NCI-H82 treated with DMSO at 0.1 percent for 48 hours (cell line): ENCODE measurements around the gene RUNDC1.
A peak's percentile ranks its signal among the peaks of the same experiment; 100 is the strongest.

Experiments used
- DNase-seq: peaks from one replicate; lab custom pipeline; 2025; ENCODE audit not compliant: unreplicated experiment; lab: John Stamatoyannopoulos, UW

RUNDC1 gene

DNA sequence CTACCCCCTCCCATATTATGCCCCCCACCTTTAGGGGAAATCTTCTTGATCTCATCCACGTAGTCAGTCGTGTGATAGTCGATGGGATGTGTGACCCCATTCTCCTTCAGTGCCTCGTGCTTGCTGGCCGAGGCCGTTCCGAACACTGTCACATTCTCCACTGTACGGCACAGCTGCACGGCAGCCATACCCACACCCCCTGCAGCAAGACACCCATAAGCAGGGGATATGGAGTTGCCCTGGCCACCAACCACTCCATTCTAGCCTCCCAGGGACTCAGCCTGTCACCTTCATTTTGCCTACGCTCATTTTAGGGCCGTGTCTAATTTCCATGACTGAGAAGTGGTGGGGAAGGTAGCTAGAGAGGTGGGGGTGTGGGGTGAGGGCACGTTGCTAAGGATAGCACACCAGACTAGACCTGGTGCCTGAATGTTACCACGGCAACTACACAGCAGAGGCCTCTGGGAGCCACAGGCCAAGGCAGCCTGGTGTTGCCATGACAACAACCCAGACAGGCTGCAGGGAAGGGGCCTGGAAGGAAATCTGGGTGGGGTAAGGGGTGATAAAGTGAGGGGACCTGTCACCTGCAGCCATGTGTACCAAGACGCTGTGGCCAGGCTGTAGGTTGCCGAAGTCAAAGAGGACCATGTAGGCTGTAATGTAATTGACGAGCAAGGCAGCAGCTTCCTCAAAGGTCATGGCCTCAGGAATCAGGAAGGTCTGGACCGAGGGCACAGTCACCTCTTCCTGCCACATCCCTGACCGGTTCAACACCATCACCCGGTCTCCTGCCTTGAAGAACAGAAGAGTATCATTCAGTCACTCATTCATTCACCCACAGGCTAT lies 37.9 kb downstream of the RUNDC1 start:
- DNase-seq, result no peak

DNA sequence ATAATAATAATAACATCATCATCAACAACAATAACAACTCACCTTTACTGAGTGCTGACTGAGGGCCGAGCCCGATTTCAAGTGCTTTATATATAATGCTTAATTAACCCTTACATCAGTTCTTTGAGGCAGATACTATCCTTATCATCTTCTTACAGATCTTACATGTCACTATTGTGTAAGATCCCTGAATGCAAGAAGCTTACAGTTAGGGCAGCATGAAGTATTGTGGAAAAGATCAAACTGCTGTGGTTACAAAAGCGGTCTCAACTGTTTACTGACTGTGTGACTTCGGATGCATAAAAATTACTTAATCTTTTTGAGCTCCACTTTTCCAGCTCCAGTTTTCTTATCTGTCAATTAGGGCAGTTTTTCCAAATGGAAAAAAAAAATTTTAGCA lies 38.6 kb downstream of the RUNDC1 start:
- DNase-seq, result no peak

DNA sequence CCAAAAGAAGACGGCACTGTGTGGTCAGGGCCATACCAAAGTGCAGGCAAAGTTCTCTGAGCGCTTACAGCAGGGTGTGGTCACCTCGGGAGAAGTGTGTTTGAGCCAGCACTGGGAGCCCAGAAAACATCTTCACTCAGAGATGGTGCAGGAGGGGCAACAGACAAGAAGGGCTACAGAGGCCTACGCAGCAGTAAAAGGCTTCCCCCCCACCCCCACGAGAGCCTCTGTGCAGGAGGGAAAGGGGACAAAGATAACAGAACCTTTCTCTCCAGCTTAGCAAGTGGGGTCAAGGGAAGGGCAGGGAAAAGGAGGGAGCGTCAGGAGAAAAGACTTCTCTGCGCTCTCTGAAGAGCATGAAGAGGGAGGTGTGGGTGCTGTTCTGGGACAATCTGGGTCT lies 39.1 kb downstream of the RUNDC1 start:
- DNase-seq, result no peak

DNA sequence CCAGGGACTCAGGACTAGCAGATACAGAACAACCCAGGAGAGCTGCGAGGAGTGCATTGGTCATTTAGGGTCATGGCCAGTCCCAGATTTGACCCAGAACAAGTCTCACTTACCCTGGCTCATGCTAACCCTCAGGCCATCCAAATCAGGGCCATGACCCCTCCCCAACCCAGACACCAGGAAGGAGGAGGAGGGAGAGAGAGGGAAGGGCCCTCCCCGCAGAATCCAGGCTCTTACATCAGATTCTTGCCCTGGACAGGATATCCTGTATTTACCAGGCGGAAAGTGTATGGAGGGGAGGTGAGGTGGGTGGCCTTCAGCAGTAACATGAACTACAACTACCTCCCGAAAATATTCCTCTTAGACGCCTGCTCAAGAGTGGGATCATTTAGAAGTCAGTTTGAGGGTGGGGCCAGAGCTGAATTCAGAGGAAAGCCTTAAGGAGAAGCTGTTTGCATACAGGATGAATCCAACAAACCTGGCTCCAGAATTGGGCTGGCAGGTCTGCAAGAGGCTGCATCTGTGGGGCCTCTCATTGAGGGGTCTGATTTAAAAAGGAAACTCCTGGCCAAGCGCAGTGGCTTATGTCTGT lies 39.8 kb downstream of the RUNDC1 start:
- DNase-seq, result no peak

DNA sequence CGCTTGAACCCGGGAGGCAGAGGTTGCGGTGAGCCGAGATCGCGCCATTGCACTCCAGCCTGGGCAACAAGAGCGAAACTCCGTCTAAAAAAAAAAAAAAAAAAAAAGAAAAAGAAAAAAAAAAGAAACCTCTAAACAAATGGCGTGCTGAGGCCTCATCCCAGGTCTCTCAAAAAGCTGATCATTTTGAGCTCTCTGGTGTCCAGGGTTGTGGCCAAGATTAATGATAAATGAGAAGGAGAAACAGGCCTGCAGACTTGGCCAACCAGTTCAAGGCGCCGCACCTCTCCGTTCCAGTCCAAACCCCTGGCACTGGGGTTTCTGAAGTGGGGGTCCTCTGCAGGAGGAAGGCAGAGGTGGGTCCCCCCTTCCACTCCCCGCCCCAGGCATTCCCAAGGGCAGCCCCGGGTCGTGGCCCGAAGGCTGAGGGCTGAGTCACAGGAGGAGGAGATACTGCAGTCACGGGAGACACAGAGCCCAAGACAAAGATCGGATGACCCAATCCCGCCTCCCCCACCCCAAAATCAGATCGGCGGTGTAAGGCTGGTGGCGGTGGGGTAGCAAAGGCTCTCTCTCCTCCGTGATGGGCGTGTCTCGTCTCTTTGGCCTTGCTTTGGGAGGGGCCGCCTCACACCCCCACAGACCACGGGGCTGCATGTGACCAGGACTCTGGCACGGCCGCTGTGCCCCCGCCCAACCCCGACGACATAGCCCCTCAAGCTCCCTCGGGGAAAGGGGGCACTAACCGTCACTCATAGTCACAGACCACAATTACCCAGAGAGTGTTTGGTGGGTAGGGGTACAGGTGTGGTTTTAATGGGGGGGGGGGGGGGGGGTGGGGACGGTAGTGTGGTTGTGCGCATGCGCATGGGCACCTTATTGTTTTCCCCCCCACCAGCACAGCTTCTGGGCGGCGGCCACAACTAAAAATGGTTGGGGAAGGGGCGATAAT lies 40.7 kb downstream of the RUNDC1 start:
- DNase-seq, result no peak

DNA sequence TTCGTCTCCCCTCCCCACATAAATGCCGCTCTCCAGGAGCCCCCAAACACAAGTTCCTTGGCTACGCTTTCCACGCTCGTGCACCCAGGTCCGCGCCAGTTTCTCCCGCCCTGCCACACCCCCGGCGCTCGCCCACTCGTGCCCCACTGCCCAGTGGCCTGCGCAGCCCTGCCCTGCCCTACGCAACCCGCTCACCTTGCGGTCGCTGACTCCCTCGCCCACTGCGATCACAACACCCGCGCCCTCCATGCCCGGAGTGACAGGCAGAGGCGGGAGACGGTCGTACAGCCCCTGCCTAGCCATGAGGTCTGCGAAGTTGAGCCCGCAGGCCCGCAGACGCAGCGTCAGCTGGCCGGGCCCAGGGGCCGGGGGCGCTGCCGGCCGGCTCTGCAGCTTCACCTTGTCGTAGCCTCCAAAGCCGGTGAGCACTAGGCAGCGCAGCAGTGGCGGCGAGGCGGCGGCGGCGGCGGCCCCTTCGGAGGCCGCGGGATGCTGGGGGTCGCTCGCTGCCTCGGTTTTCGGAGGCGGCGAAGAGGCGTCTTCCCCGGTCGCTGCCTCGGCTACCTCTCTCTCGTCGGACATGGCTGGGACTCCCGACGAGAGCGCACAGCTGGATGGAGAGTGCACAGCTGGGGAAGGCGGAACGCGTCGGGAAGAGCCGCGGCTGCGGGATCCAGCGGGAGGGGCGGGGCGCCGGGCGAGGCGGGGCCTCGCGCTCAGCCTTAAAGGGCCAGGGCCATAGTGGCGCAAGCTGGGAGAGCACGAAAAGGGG lies 41.6 kb downstream of the RUNDC1 start, which contains the start of gene VAT1:
VAT1 (minus strand) TSS at position 645 of the 772 bp plus-strand sequence; CDS start at position 582, 63 bp downstream.
- DNase-seq, result peak; percentile 67

DNA sequence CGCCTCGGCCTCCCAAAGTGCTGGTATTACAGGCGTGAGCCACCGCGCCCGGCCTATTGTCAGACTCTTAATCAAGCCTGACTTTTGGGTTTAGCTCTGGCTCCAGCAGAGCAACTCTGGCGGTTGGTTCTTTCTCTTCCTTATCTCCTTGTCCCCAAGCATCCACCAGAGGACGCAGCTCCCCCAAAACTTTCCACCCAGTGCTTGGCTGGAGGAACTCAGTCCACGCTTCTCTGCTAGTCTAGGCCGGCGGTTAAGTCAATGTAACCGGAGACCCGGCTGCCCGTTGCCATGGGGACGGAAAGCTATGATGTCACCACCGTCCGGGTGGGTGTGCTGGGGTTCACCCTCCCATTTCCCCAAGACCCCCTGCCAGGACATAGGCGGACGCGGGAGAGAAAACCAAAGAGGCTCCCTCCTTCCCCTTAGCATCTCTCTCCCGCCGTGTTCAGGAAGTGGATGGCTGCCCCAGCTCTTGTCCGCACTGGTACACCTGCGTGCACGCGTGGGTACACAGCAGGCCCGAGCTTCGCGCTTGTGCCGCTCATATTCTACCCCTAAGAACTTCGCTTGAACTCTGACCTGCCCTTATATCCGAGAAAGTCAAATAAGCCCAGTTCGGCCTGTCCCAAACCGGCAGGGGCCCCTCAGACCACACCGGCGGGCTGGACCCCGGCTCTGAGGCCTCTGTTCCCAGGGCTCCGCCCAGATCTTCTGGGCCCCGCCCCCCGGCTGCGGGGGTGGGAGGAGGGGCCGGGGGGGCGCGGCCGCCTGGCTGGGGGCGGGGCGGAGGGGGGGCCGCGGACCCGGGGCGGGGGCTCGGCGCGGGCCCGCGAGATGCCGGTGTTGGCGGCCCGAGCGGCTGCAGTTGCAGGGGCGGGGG lies 44.3 kb downstream of the RUNDC1 start, which contains the start of gene RND2:
RND2 (plus strand) TSS at position 825 of the 883 bp plus-strand sequence. CDS start 117 bp downstream, outside the sequence.
- peak; percentile 82 for DNase-seq

DNA sequence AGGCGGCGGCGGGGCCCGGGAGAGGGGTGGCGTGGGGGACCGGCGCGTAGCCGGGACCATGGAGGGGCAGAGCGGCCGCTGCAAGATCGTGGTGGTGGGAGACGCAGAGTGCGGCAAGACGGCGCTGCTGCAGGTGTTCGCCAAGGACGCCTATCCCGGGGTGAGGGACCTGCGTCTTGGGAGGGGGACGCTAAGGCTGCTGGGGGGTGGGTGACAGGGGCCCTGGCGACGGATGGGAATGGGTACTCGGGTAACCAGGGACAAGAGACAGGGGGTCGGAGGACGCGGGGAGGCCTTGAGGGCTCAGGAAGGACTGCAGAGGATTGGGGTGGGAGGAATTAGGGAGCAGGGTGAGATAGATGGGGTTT lies 44.9 kb downstream of the RUNDC1 start:
- no peak for DNase-seq

DNA sequence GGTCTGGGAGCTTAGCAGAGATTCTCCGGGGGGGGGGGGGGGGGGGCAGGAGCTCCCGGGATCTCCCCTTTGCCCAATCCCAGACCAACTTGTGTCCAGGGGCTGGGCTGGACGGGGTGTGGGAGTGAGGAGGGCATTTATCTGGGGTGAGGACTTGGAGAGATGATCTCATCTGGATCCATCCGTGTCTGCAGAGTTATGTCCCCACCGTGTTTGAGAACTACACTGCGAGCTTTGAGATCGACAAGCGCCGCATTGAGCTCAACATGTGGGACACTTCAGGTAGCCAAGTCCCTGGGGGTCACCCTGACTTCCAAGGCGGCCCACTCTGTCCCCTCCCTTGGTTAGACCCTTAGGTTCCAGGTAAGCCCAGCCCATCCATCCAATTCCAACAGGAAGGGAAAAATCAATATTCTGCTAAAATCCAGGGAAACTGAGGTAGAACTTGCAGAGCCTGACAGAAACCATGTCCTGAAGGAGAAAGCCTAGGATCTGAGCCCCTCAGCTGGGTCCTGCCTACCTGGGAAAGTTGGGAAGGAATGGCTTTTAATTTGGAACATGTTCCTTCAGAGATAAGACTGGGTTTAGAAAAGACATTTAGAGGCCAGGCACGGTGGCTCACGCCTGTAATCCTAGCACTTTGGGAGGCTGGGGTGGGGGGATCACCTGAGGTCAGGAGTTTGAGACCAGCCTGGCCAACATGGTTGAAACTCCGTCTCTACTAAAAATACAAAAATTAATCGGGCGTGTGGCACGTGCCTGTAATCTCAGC lies 45.6 kb downstream of the RUNDC1 start:
- DNase-seq, result no peak

DNA sequence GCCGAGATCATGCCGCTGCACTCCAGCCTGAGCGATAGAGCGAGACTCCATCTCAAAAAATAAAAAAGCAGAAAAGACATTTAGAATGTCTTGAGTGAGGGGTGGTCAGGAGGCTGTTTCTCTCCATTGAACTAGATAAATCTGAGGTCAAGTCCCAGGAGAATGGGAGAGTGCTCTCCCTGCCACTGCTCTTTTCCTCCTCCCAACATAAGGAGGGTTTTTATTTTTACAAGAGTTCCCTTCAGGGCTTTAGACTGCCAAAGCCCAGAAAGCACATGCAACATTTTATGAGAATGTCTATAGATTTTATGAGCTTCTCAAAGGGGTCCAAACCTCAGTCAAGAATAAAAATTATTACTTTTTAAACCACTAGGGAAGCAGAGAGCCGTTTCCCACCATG lies 46.2 kb downstream of the RUNDC1 start:
- DNase-seq, result no peak

DNA sequence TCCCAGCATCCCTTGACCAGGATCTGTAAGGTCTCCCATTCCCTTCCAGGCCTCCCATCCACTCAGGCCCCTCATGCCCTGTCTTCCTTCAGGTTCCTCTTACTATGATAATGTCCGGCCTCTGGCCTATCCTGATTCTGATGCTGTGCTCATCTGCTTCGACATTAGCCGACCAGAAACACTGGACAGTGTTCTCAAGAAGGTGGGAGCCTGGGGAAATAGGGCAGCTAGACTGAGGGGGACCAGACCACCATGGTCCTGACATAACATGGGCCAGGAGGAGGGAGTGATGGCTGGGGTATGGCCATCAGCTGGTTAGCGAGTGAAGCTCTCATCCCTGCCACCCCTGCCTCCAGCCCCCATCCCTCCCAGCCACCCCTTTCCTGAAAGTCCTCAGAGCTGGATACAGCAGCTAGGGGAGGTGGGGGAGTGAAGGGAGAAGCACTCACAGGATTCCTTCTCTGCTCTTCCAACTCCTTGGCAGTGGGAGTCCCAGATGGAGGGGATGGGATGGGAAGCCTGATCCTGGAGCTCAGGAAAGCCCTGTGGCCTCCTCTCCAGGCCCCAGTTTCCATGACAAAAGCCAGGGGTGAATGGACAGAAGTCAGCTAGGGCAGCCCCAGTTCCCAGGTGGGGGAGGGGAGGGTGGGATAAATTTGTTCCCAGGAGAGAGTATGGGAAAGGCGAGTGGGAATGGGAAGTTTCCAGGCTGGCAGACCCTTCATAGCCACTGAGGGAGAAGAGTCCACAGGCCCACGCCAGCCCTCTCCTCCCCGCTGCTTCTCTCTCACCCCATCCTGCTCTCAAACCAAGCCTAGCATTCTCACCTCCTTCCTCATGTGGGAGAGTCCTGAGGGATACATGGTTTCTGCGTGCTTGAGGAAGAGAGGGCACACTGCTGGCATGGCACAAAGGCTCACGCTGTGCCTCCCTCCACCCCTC lies 47.0 kb downstream of the RUNDC1 start:
- no peak for DNase-seq

DNA sequence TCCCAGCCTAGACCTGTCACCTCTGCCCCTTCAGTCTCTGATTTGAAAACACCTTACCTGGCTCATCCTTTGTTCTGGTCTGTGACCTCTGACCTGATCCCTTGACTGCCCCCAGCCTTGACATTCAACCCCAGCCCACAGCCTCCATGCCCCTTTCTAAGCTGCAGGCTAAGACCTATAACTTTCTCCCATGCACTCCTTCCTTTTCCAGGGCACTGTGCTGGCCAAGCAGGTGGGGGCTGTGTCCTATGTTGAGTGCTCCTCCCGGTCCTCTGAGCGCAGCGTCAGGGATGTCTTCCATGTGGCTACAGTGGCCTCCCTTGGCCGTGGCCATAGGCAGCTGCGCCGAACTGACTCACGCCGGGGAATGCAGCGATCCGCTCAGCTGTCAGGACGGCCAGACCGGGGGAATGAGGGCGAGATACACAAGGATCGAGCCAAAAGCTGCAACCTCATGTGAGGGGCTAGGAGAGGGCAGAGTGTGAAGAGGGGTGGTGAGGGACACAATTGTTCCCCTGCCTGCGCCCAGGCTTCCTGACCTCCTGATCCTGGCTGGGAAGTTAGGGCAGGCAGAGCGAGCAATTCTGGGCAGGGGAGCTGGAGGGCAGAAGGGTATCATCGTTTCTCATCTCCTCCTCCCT lies 48.0 kb downstream of the RUNDC1 start:
- DNase-seq, result no peak

DNA sequence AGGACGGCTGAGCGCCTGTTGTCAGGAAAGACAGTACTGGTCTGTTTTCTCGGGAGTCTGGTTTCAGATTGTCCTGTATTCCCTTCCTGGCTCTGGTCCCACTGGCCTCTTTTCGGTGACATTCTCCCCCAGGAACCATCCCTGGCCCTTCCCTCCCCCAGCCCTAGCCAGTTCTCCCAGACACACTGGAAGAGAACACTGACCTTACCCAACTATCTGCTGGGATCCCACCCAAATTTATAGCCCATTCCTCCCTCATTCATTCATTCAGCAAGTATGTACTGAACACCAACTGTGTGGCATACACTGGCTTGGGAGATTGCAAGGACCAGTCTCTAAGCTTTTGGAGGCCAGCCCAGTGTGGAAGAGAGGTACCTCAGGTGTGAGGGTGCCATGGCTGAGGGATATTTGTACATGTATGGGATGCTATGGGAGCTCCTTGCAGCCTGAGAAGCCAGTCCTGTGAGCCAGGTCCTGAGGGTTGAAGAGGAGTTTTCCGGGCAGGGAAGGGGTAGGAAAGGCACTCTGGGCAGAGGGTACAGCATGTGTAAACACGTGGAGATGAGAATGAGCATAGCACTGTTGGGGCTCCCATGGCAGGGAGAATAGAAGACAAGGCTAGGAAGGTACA lies 49.9 kb downstream of the RUNDC1 start:
- DNase-seq, result no peak

DNA sequence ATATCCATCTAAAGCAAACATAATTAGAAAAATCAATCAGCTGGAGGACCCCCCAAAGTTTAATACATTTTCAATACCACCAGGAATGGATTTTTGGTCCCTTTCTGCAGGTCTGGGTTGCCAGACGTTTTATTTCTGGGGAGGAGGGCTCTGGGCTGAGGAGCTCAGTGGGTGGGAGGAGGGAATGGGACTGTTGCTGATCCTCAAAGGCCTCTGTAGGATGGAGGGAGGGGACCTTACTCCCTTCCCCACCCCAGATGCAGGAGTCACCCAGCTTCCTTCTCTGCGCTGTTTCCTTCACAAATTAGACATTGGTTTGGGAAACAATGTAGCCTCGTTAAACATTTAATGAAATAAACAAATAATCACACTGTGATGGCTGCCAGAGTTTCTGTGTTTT lies 51.3 kb downstream of the RUNDC1 start:
- no peak for DNase-seq

DNA sequence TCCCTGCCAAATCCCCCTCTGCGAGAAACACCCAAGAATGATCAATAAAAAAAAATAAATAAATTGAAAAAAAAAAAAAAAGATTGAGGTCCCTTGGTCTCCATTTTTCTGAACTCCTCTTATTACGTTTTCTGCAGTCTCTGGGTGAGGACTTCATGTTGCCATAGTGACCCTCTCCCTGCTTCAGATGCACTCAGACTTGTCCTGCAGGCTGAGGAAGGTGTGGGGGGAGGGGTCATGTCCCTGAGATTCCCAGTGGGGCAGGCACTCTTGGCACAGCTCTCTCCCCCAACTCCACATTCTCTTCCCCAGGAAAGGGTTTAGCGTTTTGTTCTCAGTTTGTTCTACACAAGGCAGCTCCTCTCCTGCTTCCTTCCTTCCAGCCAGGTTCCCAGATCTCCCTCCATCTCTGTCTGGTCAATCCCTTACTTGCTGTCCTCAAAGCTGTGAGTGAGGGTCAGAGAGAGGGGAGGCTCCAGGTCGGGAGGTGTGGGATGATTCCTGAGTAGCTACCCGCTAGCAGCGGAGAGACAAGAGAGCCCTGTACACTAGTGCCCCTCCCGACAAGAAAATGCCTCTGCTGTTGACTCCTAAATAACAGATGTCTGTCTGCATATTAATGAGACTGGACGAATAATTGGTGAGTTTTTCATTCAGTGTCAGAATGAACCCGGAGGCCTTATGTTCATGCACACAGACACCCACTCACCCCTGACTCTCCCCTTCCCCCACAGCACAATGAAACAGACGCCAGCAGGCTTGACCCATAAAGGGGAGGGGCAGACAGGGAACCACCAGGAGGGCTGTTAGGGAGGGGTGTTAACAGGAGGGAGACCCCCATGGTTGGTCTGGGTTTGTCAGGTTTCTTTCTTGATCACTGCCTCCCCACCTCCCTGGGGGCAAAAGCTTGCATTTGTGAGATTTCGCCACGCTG lies 53.9 kb downstream of the RUNDC1 start:
- DNase-seq, result peak; percentile 55

DNA sequence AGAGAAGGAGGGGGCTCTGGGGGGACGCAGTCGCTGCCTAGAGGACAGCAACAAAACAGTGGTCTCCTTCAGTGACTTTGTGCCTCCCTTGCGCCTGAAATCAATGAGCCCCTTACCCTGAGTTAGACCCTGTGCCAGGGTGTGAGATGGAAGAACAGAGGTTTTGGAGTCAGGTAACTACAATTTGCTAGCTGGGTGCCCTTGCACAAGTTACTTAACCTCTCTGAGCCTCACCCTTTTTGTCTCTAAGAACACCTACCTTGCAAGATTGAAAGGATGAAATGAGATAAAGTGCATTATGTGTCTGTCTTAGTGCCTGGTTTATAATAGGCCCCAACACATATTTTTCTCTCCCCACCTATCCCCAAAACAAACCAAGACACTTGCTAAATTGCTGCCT lies 54.5 kb downstream of the RUNDC1 start:
- DNase-seq, result no peak
